Type B pancreatic cell (in vitro differentiated cells): ENCODE measurements around the gene NT5DC2. TPM values are rescaled to one million over a fixed set of nuclear protein-coding genes. Genes with fewer than 3 reads are reported as not detected.

Experiments
- DNase-seq: peaks from one replicate; pipeline ENCODE4 v3.0.0; 2021; ENCODE audit warnings: mixed read lengths; ENCODE audit not compliant: unreplicated experiment; ENCODE audit errors: extremely low spot score
- H3K27ac Mint-ChIP-seq: 2 replicates; pipeline ENCODE4 v1.8.0; 2021; ENCODE audit warnings: mild to moderate bottlenecking, mixed read lengths
- H3K27me3 Mint-ChIP-seq: 2 replicates; pipeline ENCODE4 v1.8.0; 2021; ENCODE audit warnings: mixed read lengths
- H3K36me3 Mint-ChIP-seq: 2 replicates; pipeline ENCODE4 v1.8.0; 2021; ENCODE audit warnings: mixed read lengths
- H3K4me1 Mint-ChIP-seq: one replicate; pipeline ENCODE4 v1.8.0; 2021; ENCODE audit warnings: mixed read lengths; ENCODE audit not compliant: unreplicated experiment
- H3K4me3 Mint-ChIP-seq: 2 replicates; pipeline ENCODE4 v1.8.0; 2021; ENCODE audit warnings: mild to moderate bottlenecking, mixed read lengths
- H3K9me3 Mint-ChIP-seq: 2 replicates; pipeline ENCODE4 v1.8.0; 2021; ENCODE audit warnings: mixed read lengths
- total RNA-seq: library from RNA; stranded (reverse); gene quantifications from 2 replicates; pipeline ENCODE4 v1.2.1, GENCODE V29; 2021; ENCODE audit warnings: low replicate concordance
- TF ChIP-seq, protein P1 (sequence below): fragments of 200-600 bp; sonication (generic); conservative IDR thresholded peaks from 2 replicates; pipeline ENCODE4 v1.5.0; 2021; ENCODE audit warnings: antibody characterized with exemption, mild to moderate bottlenecking

Gene NT5DC2
- total RNA-seq, 1 donor from 2014 or later = 231 TPM

DNA sequence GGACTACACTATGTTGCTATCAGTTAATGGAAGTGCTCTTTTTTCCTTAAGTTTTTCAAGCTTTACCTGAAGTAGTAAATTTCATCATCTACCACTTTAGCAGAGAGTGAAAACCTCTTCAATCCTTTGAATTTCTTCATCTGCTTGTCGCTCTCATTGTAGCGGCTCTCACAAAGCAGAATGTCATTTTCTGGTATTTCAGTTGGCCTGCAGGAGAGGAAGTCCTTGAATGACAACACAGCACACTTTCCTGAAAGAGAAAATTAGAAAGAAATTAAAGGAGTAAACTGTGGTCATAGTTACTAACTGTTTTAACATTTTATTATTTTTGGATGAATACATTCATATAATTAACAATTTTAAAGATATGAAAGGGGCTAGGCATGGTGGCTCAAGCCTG, 30.3 kb upstream of the NT5DC2 start:
- DNase-seq = no peak
- Mint-ChIP-seq H3K27me3 (no peaks in the 10 kb centered on the region), H3K27ac (no peak overlapping the region), H3K4me3 (no peak overlapping the region), H3K9me3 (no peaks in the 10 kb centered on the region), H3K36me3 (peaks cover 31% of the 10 kb centered on the region), H3K4me1 (no peaks in the 10 kb centered on the region)
- TF ChIP-seq, protein P1, sequence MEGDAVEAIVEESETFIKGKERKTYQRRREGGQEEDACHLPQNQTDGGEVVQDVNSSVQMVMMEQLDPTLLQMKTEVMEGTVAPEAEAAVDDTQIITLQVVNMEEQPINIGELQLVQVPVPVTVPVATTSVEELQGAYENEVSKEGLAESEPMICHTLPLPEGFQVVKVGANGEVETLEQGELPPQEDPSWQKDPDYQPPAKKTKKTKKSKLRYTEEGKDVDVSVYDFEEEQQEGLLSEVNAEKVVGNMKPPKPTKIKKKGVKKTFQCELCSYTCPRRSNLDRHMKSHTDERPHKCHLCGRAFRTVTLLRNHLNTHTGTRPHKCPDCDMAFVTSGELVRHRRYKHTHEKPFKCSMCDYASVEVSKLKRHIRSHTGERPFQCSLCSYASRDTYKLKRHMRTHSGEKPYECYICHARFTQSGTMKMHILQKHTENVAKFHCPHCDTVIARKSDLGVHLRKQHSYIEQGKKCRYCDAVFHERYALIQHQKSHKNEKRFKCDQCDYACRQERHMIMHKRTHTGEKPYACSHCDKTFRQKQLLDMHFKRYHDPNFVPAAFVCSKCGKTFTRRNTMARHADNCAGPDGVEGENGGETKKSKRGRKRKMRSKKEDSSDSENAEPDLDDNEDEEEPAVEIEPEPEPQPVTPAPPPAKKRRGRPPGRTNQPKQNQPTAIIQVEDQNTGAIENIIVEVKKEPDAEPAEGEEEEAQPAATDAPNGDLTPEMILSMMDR = no peak

DNA sequence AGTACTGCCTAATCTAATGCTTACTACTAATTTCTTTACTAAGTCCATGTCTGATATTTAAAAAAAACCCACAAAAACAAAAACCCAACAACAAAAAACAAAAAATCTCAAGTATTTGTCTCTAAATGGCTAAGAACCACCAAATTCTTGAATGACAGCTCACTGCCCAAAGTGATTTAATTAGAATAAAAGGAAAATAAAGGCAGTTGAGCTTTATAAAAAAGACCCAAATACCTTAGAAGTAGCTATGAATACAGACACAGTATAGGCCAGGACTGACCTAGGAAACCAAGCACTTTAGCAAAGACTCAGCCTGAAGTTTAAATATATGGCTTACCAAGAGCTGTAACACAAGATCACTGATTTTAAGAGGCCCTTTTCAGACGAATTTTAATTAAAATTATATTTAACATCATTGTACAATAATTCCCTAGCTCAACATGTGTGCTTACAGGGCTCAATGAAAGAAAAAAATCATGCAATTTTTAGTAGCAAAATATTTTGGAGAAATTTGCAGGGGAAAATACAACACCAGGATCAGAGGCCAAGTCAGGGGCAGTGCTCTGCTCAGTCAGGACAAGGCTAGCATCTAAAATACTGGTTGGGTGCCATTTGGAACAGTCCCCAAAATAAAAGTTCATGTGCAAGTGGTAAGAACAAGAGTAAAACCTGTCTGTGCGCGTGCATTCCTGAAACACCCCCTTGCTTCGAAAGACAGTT, 27.5 kb upstream of the NT5DC2 start:
- DNase-seq = no peak
- H3K4me3 Mint-ChIP-seq = no peak overlapping the region
- peaks cover 4% of the 10 kb centered on the region for H3K4me1 Mint-ChIP-seq
- H3K9me3 Mint-ChIP-seq = no peaks in the 10 kb centered on the region
- peaks cover 31% of the 10 kb centered on the region for H3K36me3 Mint-ChIP-seq
- H3K27ac Mint-ChIP-seq = no peak overlapping the region
- TF ChIP-seq, protein P1 = no peak
- H3K27me3 Mint-ChIP-seq = no peaks in the 10 kb centered on the region

DNA sequence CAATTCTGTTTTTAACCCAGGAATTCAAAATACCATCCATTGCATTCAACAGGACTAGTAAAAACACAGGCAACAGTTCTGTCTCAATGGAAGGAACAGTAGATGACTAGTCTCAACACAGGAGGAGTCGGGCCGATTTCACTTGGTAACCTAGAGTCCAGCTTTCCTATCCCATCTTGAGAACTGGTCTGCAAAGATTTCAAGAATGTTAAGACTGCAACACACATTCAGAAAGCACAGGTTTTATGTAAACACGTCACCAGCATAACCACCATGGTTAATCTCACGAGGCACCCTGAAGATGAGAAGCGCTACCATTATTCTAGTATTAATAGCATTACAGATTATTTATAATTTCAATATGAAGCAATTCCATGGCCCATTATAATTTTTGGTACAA, 24.8 kb upstream of the NT5DC2 start:
- no peak overlapping the region for H3K4me3 Mint-ChIP-seq
- H3K9me3 Mint-ChIP-seq = no peaks in the 10 kb centered on the region
- peaks cover 9% of the 10 kb centered on the region for H3K4me1 Mint-ChIP-seq
- no peak for DNase-seq
- TF ChIP-seq, protein P1 = no peak
- peaks cover 30% of the 10 kb centered on the region for H3K36me3 Mint-ChIP-seq
- H3K27me3 Mint-ChIP-seq = no peaks in the 10 kb centered on the region
- H3K27ac Mint-ChIP-seq = no peak overlapping the region

- no peak overlapping the region for H3K27ac Mint-ChIP-seq
- H3K27me3 Mint-ChIP-seq = no peaks in the 10 kb centered on the region
These were observed 23.6 kb upstream of the NT5DC2 start for GRCh38 chr3:52557011-52557960.

GRCh38 chr3:52555056-52555455, 21.4 kb upstream of the NT5DC2 start:
- no peaks in the 10 kb centered on the region for H3K9me3 Mint-ChIP-seq
- peaks cover 17% of the 10 kb centered on the region for H3K36me3 Mint-ChIP-seq
- H3K4me1 Mint-ChIP-seq = peaks cover 9% of the 10 kb centered on the region
- TF ChIP-seq, protein P1 = no peak
- H3K27me3 Mint-ChIP-seq = no peaks in the 10 kb centered on the region
- DNase-seq = no peak
- no peak overlapping the region for H3K4me3 Mint-ChIP-seq
- no peak overlapping the region for H3K27ac Mint-ChIP-seq

More at GRCh38 chr3:52557011-52557960, 23.6 kb upstream of the NT5DC2 start:
- Mint-ChIP-seq H3K4me3 (no peak overlapping the region), H3K4me1 (peaks cover 9% of the 10 kb centered on the region), H3K36me3 (peaks cover 21% of the 10 kb centered on the region), H3K9me3 (no peaks in the 10 kb centered on the region)
- TF ChIP-seq, protein P1 = no peak
- DNase-seq = no peak
